IPS-18c (cell line): Measurements from ENCODE around the gene VEZT.
A peak's percentile ranks its signal among the peaks of the same experiment; 100 is the strongest.
"Not testable (repeated sequence)": the region's sequence is repeated elsewhere in the genome, so short reads cannot be mapped to it uniquely, and the experiment has no call there.

Experiments used
- H3K4me3 ChIP-seq: 2 replicates; pipeline ENCODE4 v1.7.0; 2013; ENCODE audit warnings: low read depth, mild to moderate bottlenecking, low read length, moderate library complexity; ENCODE audit not compliant: insufficient read depth
- H3K9me3 ChIP-seq: one replicate; pipeline ENCODE4 v1.6.1; 2013; ENCODE audit warnings: mild to moderate bottlenecking, low read length, moderate library complexity; ENCODE audit not compliant: control insufficient read depth, insufficient read depth

VEZT gene

GRCh38 chr12:95214466-95214865 lies 3.1 kb upstream of the VEZT start:
- Histone ChIP-seq H3K4me3 (no peak overlapping the region), H3K9me3 (no peaks in the 10 kb centered on the region)

- Histone ChIP-seq H3K4me3 (peak overlapping the region; percentile 91), H3K9me3 (no peaks in the 10 kb centered on the region)
Observed at GRCh38 chr12:95215949-95216348, 1.7 kb upstream of the VEZT start.

GRCh38 chr12:95216711-95217376 lies 763 bp upstream of the VEZT start:
- no peaks in the 10 kb centered on the region for H3K9me3 ChIP-seq
- peak overlapping the region; percentile 91 for H3K4me3 ChIP-seq

- Histone ChIP-seq H3K9me3 (no peaks in the 10 kb centered on the region), H3K4me3 (peak overlapping the region; percentile 60)
Observed at GRCh38 chr12:95218150-95219133, 835 bp downstream of the VEZT start.

- Histone ChIP-seq H3K9me3 (no peaks in the 10 kb centered on the region), H3K4me3 (no peak overlapping the region)
Observed at GRCh38 chr12:95220190-95220589, 2.6 kb downstream of the VEZT start.

GRCh38 chr12:95220726-95221125 lies 3.1 kb downstream of the VEZT start:
- Histone ChIP-seq H3K4me3 (no peak overlapping the region), H3K9me3 (no peaks in the 10 kb centered on the region)

- Histone ChIP-seq H3K9me3 (no peaks in the 10 kb centered on the region), H3K4me3 (no peak overlapping the region)
Observed at GRCh38 chr12:95224202-95225170, 6.9 kb downstream of the VEZT start.

- Histone ChIP-seq H3K4me3 (no peak overlapping the region), H3K9me3 (no peaks in the 10 kb centered on the region)
Observed at GRCh38 chr12:95225645-95226212, 8.1 kb downstream of the VEZT start.

GRCh38 chr12:95227818-95228356 lies 10.3 kb downstream of the VEZT start:
- Histone ChIP-seq H3K4me3 (no peak overlapping the region), H3K9me3 (no peaks in the 10 kb centered on the region)

GRCh38 chr12:95228617-95229016 lies 11.0 kb downstream of the VEZT start:
- Histone ChIP-seq H3K4me3 (no peak overlapping the region), H3K9me3 (no peaks in the 10 kb centered on the region)

GRCh38 chr12:95229636-95230035 lies 12.0 kb downstream of the VEZT start:
- Histone ChIP-seq H3K9me3 (no peaks in the 10 kb centered on the region), H3K4me3 (no peak overlapping the region)

- no peaks in the 10 kb centered on the region for H3K9me3 ChIP-seq
- H3K4me3 ChIP-seq, result no peak overlapping the region
Observed at GRCh38 chr12:95230313-95230712, 12.7 kb downstream of the VEZT start.

- no peaks in the 10 kb centered on the region for H3K9me3 ChIP-seq
Observed at GRCh38 chr12:95231190-95231589, 13.6 kb downstream of the VEZT start.

GRCh38 chr12:95234187-95234586 lies 16.6 kb downstream of the VEZT start:
- not testable (repeated sequence) for H3K4me3 ChIP-seq, H3K9me3 ChIP-seq

More at GRCh38 chr12:95231190-95231589, 13.6 kb downstream of the VEZT start:
- H3K4me3 ChIP-seq, result no peak overlapping the region

- not testable (repeated sequence) for H3K9me3 ChIP-seq, H3K4me3 ChIP-seq
Observed at GRCh38 chr12:95235621-95236020, 18.0 kb downstream of the VEZT start.

- no peaks in the 10 kb centered on the region for H3K9me3 ChIP-seq
- H3K4me3 ChIP-seq, result no peak overlapping the region
Observed at GRCh38 chr12:95237315-95237714, 19.7 kb downstream of the VEZT start.

- H3K4me3 ChIP-seq, result no peak overlapping the region
- no peaks in the 10 kb centered on the region for H3K9me3 ChIP-seq
Observed at GRCh38 chr12:95238150-95238549, 20.5 kb downstream of the VEZT start.
